HT-29 (cell line): ENCODE results near the gene PLIN4. TPM values are rescaled to one million over a fixed set of nuclear protein-coding genes. Genes with fewer than 3 reads are reported as not detected.
"Not testable (repeated sequence)": the region's sequence is repeated elsewhere in the genome, so short reads cannot be mapped to it uniquely, and the experiment has no call there.

Source experiments
- DNase-seq: peaks from one replicate; pipeline ENCODE4 v3.0.0-alpha.2; 2015; ENCODE audit warnings: low spot score
- total RNA-seq: library from RNA; depleted of rRNA; stranded (reverse); fragments of >200 nt; shearing (Covaris generic); gene quantifications from 2 replicates; pipeline ENCODE4 v1.2.3, GENCODE V29; 2014; rRNA removed

PLIN4 gene
- 8.5 TPM in 2 replicates for total RNA-seq

GRCh38 chr19:4518345-4519171, at the start of gene PLIN4:
TSS of gene PLIN4 (minus strand) at chr19:4518486. CDS start at chr19:4518272, 214 bp downstream.
- peak; percentile 76 for DNase-seq

GRCh38 chr19:4567584-4568071, 49.3 kb upstream of the PLIN4 start:
- peak; percentile 66 for DNase-seq

GRCh38 chr19:4566402-4567051, 48.2 kb upstream of the PLIN4 start:
- no peak for DNase-seq

- DNase-seq: not testable (repeated sequence)
Measured at GRCh38 chr19:4563562-4563961, 45.3 kb upstream of the PLIN4 start.

GRCh38 chr19:4562085-4562484, 43.8 kb upstream of the PLIN4 start:
- not testable (repeated sequence) for DNase-seq

DNA sequence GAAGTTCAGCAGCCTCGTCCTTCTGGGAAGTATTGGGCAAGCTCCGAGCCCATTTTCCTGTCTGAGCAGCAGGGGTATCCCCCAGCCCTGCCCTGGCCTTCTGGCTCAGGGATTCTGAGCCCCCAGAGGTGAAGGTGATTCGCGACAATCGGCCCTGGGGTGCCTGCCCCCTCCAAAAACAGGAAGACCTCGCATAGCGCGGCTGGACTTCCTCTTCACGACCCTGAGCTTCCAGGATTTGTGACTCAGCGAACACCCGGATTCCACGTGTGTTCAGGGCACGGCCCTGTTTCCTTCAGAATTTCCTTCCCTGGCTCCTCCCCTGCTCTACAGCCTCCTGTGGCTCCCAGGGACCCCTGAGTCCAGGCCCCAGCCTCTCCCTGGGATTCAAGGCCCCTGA, 41.3 kb upstream of the PLIN4 start, which contains the start of gene SEMA6B:
Gene SEMA6B, minus strand, starts transcription at position 116 of the 400 bp plus-strand sequence. CDS start 1,227 bp downstream, outside the sequence.
- no peak for DNase-seq

DNA sequence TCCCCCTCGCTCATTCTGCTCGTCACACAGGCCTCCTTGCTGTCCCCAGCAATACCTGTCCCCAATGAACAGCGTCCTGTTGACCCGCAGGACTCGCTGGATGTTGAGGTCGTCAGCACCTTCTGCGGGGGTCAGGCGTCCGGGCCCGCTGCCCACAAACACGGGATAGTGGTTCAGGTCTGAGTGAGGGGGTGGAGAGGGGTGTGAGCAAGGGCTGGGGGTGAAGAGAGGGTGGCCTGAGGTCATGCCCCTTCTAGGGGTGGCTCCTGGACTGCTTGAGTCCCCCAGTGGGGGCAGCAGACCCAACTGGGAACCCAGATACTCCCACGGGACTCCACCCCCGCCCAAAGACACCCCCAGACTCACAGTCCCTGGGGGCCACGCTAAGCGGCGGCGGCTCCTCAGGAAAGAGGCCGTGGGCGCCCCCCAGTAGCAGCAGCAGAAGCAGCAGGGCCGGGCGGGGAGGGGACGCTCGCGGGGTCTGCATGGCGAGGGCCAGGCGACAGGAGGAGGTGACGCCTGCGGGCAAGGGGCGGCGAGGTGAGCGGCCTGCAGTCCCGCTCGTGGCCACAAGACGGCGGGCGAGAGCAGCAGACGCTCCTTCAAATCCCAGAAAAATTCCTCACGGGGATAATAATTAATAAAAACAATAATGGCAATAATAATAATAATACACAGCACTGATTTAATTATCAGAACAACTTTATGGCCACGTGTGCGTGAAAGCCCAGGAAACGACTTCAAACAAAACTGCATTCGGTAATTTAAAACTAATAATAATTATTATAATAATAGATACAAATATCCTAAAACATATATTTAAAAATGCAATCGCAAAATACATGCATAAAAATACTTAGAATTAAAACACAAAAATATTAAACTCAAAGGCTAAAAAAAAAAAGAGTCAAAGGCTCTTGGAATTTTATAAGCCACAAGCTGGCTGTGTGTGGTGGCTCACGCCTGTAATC, 40.0 kb upstream of the PLIN4 start:
- peak; percentile 46 for DNase-seq

- peak; percentile 31 for DNase-seq
Measured at GRCh38 chr19:4557144-4557970, 39.1 kb upstream of the PLIN4 start.

GRCh38 chr19:4556597-4557127, 38.4 kb upstream of the PLIN4 start:
- peak; percentile 59 for DNase-seq

GRCh38 chr19:4555657-4556561, 37.6 kb upstream of the PLIN4 start:
- DNase-seq: peak; percentile 74

DNA sequence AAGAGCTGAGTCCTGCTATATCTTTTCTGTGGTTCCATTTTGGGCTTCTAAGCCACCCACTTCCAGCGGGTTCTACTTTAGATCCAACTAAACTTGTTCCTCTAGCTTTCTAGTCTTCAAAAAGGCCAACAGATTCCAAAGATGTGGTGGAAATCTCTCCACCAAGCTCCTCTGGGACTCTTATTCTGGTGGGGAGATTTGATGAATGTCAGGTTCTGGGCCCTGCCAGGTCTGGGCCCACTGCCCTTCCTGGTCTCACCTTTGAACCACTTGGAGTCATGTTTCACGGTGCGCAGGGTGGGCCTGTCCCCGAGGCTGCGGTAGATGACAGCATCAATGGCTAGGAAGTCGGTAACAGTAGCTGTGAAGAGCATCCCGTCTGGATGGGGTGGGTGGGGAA, 36.4 kb upstream of the PLIN4 start:
- DNase-seq: no peak

GRCh38 chr19:4553775-4554174, 35.5 kb upstream of the PLIN4 start:
- no peak for DNase-seq

- no peak for DNase-seq
Measured at GRCh38 chr19:4553092-4553695, 34.9 kb upstream of the PLIN4 start.

DNA sequence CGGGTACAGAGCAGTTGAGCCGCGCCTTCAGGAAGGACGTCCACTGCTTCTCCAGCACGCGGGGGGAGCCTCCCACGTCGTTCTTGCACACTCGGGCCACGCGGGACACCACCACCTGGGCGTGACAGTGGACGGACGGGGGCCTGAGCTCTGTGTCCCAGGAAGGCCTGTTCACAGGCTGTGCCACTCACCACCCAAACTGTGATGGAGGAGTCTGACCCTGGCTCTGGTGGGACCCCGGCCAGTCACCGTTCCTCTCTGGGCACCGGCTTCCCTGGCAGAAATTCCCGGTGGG, 34.2 kb upstream of the PLIN4 start:
- DNase-seq: no peak

- no peak for DNase-seq
Measured at GRCh38 chr19:4550479-4551050, 32.3 kb upstream of the PLIN4 start.

DNA sequence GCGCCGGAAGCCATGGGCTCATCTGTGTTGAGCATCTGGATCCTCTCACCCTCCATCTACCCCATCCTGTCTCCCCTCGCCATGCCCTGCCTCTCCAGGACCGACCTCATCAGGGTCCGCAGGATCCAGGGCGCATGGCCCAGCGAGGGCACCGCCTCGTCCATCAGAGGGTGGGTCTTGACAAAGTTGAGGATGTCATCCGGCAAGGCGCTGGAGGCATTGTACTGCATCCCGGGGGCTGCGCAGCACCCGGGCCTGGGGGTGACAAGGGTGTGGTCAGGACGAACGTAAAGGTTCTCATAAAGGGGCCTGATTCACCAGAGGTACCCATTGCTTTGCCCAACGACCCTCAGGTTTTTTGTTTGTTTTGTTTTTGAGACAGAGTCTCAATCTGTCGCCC, 31.7 kb upstream of the PLIN4 start:
- no peak for DNase-seq

DNA sequence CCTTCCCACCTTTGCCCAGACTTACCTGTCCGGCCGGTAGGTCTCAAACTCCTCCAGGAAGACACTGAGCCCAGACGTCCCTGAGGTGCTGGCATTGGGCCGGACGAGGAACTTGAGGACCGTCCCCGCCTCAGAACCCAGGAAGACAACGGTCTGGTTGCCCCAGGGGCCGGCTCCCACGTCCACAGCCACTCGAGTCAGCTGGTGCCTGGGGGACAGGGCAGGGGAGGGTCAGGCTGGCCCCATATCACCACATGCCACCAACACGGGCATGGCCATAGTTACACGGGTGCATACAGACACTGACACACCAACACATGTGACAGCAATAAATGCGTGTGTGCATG, 29.9 kb upstream of the PLIN4 start:
- no peak for DNase-seq
